Measurements from ENCODE around the gene OXSR1. TPM values are rescaled to one million over a fixed set of nuclear protein-coding genes. Genes with fewer than 3 reads are reported as not detected.

The OXSR1 gene
- total and polyA plus RNA-seq, 2 of the 13 experiments (the other 11 are each of a cell fraction or from before 2014, with no cell fraction given): 27.4 to 32.6 TPM

DNA sequence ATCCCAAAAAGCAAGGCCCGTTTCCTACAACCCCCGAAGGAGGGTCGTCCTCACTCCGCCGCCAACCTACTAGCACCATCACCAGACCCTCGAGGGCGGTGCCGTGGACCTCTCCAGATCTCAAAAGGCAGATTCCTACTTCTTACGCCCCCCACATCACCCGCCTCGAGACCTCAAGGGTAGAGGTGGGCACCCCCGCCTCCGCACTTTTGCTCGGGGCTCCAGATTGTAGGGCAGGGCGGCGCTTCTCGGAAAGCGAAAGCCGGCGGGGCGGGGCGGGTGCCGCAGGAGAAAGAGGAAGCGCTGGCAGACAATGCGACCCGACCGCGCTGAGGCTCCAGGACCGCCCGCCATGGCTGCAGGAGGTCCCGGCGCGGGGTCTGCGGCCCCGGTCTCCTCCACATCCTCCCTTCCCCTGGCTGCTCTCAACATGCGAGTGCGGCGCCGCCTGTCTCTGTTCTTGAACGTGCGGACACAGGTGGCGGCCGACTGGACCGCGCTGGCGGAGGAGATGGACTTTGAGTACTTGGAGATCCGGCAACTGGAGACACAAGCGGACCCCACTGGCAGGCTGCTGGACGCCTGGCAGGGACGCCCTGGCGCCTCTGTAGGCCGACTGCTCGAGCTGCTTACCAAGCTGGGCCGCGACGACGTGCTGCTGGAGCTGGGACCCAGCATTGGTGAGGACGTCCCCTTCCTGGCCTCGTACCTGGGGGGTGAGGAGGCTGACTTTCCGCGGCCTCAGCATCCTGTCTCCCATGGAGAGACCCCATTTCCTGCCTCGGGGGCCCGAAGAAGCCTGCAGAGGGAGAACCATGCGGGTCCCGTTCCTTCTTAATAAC lies 26.8 kb upstream of the OXSR1 start, which contains the start of gene MYD88 (continued):
- TF ChIP-seq ZBTB21 (CRISPR knock-in tag; IDR thresholded peaks at IDR 0.05): no peak
- TF ChIP-seq ERF (CRISPR knock-in tag; IDR thresholded peaks at IDR 0.05): no peak
- TF ChIP-seq, protein P1, sequence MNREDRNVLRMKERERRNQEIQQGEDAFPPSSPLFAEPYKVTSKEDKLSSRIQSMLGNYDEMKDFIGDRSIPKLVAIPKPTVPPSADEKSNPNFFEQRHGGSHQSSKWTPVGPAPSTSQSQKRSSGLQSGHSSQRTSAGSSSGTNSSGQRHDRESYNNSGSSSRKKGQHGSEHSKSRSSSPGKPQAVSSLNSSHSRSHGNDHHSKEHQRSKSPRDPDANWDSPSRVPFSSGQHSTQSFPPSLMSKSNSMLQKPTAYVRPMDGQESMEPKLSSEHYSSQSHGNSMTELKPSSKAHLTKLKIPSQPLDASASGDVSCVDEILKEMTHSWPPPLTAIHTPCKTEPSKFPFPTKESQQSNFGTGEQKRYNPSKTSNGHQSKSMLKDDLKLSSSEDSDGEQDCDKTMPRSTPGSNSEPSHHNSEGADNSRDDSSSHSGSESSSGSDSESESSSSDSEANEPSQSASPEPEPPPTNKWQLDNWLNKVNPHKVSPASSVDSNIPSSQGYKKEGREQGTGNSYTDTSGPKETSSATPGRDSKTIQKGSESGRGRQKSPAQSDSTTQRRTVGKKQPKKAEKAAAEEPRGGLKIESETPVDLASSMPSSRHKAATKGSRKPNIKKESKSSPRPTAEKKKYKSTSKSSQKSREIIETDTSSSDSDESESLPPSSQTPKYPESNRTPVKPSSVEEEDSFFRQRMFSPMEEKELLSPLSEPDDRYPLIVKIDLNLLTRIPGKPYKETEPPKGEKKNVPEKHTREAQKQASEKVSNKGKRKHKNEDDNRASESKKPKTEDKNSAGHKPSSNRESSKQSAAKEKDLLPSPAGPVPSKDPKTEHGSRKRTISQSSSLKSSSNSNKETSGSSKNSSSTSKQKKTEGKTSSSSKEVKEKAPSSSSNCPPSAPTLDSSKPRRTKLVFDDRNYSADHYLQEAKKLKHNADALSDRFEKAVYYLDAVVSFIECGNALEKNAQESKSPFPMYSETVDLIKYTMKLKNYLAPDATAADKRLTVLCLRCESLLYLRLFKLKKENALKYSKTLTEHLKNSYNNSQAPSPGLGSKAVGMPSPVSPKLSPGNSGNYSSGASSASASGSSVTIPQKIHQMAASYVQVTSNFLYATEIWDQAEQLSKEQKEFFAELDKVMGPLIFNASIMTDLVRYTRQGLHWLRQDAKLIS (CRISPR knock-in tag; IDR thresholded peaks at IDR 0.05): 0 out of 2 replicates have a peak, but pooled peaks have one; percentile 43
- no peak for TF ChIP-seq CBX1 (IDR thresholded peaks at IDR 0.05; ENCODE audit: low read depth)
- TF ChIP-seq ZNF441 (CRISPR knock-in tag; IDR thresholded peaks at IDR 0.05; ENCODE audit: borderline replicate concordance): peak; percentile 73; the same call in 1 of the 2 replicates
- TF ChIP-seq SMAD1 (CRISPR knock-in tag; IDR thresholded peaks at IDR 0.05; ENCODE audit: borderline replicate concordance, low read depth): 0 out of 2 replicates have a peak, but pooled peaks have one; percentile 34
- TF ChIP-seq GTF3A (CRISPR knock-in tag; conservative IDR thresholded peaks at IDR 0.05): no peak
- no peak for TF ChIP-seq ZNF326 (CRISPR knock-in tag; IDR thresholded peaks at IDR 0.05; ENCODE audit: borderline replicate concordance)
- no peak for TF ChIP-seq SOX13 (IDR thresholded peaks at IDR 0.05)
- TF ChIP-seq SOX13 (CRISPR knock-in tag; conservative IDR thresholded peaks at IDR 0.05 in 1 of 2, IDR thresholded peaks at IDR 0.05 in 1 of 2): peak in 1 of 2 experiments; percentile 38; a peak in 1 of 4 replicates
- no peak for TF ChIP-seq MLLT10 (CRISPR knock-in tag; IDR thresholded peaks at IDR 0.05)
- no peak for TF ChIP-seq ZNF333 (CRISPR knock-in tag; IDR thresholded peaks at IDR 0.05; ENCODE audit: borderline replicate concordance)
- no peak for TF ChIP-seq XBP1 (CRISPR knock-in tag; IDR thresholded peaks at IDR 0.05)
- TF ChIP-seq, protein P2, sequence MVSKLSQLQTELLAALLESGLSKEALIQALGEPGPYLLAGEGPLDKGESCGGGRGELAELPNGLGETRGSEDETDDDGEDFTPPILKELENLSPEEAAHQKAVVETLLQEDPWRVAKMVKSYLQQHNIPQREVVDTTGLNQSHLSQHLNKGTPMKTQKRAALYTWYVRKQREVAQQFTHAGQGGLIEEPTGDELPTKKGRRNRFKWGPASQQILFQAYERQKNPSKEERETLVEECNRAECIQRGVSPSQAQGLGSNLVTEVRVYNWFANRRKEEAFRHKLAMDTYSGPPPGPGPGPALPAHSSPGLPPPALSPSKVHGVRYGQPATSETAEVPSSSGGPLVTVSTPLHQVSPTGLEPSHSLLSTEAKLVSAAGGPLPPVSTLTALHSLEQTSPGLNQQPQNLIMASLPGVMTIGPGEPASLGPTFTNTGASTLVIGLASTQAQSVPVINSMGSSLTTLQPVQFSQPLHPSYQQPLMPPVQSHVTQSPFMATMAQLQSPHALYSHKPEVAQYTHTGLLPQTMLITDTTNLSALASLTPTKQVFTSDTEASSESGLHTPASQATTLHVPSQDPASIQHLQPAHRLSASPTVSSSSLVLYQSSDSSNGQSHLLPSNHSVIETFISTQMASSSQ (IDR thresholded peaks at IDR 0.05; ENCODE audit: low read depth): no peak
- TF ChIP-seq, protein P2 (CRISPR knock-in tag; IDR thresholded peaks at IDR 0.05; ENCODE audit: borderline replicate concordance): peak; percentile 16; the same call in 1 of the 2 replicates
- no peak; the same call in 1 of the 2 replicates for TF ChIP-seq JDP2 (CRISPR knock-in tag; IDR thresholded peaks at IDR 0.05; ENCODE audit: borderline replicate concordance)
- no peak for TF ChIP-seq ZBTB14 (CRISPR knock-in tag; IDR thresholded peaks at IDR 0.05)
- peak; percentile 56; the same call in 1 of the 2 replicates for TF ChIP-seq NR0B2 (CRISPR knock-in tag; IDR thresholded peaks at IDR 0.05)
- 0 out of 2 replicates have a peak, but pooled peaks have one; percentile 20 for TF ChIP-seq ZFAT (CRISPR knock-in tag; conservative IDR thresholded peaks at IDR 0.05)
